ENCODE measurements around the gene HPS6.

The HPS6 gene

DNA sequence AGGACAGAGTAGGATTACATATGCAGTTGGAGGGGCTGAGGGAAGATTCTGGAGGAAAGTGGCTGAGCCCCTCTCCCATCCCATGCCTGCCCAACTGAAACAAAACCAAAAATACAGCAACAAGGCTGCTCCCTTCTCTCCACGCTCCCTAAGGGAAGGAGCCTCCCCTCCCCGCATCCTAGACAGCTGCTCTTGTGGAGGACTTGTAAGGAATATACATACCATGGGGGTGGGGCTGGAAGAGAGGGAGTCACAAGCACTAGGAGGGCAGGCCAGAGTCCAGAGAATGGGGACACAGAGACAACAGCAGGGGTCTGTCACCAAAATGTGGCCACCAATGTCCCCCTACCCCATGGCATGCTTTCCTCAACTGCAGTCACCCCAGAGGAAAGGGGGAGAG, 41.8 kb downstream of the HPS6 start:
- Histone ChIP-seq H3K27me3 (no peaks in the 10 kb centered on the region), H3K4me1 (no peaks in the 10 kb centered on the region), H3K36me3 (peaks cover 57% of the 10 kb centered on the region), H3K9me3 (no peaks in the 10 kb centered on the region), H3K4me3 (ENCODE audit: low read depth, low read length) (no peak overlapping the region)
- no peak for DNase-seq
- TF ChIP-seq, protein P1, sequence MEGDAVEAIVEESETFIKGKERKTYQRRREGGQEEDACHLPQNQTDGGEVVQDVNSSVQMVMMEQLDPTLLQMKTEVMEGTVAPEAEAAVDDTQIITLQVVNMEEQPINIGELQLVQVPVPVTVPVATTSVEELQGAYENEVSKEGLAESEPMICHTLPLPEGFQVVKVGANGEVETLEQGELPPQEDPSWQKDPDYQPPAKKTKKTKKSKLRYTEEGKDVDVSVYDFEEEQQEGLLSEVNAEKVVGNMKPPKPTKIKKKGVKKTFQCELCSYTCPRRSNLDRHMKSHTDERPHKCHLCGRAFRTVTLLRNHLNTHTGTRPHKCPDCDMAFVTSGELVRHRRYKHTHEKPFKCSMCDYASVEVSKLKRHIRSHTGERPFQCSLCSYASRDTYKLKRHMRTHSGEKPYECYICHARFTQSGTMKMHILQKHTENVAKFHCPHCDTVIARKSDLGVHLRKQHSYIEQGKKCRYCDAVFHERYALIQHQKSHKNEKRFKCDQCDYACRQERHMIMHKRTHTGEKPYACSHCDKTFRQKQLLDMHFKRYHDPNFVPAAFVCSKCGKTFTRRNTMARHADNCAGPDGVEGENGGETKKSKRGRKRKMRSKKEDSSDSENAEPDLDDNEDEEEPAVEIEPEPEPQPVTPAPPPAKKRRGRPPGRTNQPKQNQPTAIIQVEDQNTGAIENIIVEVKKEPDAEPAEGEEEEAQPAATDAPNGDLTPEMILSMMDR (IDR thresholded peaks at IDR 0.05; ENCODE audit: low read depth, low read length) = no peak

DNA sequence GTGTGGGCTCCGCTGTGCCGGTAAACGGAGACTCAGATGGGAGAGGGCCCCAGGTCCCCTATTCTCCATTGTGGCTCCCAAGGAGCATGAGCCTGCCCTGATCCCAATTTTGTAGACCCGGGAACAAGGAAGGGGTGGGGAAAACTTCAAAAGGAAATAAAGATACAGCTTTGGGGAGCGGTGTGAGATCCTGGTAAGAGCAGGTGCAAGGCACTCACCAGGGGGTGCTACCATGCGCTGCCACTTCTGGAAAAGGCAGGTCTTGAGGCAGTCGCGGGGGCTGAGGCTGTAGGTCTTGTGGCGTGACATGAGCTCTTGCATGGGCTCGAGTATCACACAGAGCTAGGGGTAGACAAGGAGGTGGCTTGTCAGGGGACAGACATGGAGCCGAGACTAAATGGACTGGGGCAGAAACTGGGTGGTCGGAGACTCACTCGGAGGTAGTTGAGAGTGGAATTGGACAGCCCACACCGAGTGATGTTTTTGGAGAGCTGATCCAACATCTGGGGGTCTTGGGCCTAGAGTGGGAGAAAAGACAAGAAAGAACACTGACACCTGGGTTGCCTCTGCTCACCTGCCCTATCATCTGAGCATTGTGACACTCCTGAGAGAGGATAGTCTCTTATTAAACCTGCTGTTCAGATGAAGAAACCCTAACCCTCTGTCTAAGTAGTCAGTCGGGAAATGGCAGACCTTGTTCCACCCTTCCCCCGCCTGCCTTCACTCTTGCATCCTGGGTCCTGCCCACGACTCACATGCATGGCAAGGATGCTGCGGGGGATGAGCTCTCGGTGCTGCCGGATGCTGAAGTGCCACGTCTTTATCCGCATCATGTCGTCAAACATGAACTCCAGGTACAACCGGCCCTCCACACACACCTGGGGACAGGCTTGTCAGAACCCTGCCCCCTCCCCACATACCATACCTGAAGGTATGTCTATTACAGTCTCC, 44.3 kb downstream of the HPS6 start:
- DNase-seq = no peak
- H3K9me3 ChIP-seq = no peaks in the 10 kb centered on the region
- H3K4me3 ChIP-seq (ENCODE audit: low read depth, low read length) = no peak overlapping the region
- TF ChIP-seq, protein P1 (IDR thresholded peaks at IDR 0.05; ENCODE audit: low read depth, low read length) = no peak
- H3K36me3 ChIP-seq = peaks cover 51% of the 10 kb centered on the region
- peaks cover 7% of the 10 kb centered on the region for H3K4me1 ChIP-seq
- H3K27me3 ChIP-seq = no peaks in the 10 kb centered on the region

DNA sequence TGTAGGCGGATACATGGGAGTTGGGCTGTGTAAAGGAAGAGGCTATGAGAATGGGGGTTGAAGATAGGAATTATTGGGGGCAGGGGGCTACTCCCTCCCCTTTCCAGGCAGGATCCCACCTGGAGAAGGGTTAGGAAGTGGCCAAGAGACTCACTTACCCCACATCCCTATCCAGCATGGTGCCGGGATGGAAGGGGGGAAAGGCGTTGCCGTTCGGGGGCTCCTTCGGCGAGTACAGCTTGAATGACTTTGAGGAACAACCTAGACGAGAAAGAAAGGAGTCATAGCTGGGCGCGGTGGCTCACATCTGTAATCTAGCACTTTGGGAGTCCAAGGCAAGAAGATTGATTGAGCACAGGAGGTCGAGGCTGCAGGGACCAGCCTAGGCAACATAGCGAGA, 46.1 kb downstream of the HPS6 start:
- no peak for DNase-seq
- no peak overlapping the region for H3K4me3 ChIP-seq (ENCODE audit: low read depth, low read length)
- TF ChIP-seq, protein P1 (IDR thresholded peaks at IDR 0.05; ENCODE audit: low read depth, low read length) = no peak
- peaks cover 16% of the 10 kb centered on the region for H3K4me1 ChIP-seq
- peaks cover 51% of the 10 kb centered on the region for H3K36me3 ChIP-seq
- H3K9me3 ChIP-seq = no peaks in the 10 kb centered on the region
- no peaks in the 10 kb centered on the region for H3K27me3 ChIP-seq

DNA sequence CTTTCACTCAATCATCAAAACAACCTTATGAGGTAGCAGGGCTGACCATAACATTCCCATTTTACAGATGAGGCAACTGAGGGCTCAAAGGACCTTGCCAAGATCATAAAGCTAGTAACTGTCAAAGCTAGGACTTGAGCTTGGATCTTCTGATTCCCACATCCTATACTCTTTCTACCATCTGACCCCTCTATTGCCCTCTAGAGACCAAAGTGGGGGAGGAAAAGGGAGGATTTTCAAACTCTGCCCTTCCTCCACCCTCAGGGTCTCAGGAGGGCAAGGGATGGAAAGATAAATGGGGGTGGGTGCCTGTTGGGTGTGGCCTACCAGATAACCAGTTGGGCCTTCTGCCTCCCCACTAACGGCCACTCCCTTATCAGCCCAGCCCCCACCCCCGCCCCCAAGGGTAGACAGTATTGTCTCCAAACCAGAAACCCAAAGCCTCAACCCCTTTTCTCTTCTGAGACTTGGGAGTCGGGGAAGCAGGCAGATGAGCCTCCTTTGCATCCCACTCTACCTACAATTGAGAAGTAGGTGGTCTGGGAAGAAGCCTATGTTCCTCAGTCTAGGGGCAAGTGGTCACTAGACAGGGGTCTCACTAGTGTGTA, 47.2 kb downstream of the HPS6 start:
- DNase-seq = no peak
- no peaks in the 10 kb centered on the region for H3K9me3 ChIP-seq
- H3K27me3 ChIP-seq = no peaks in the 10 kb centered on the region
- TF ChIP-seq, protein P1 (IDR thresholded peaks at IDR 0.05; ENCODE audit: low read depth, low read length) = peak; percentile 37
- H3K36me3 ChIP-seq = peaks cover 44% of the 10 kb centered on the region
- H3K4me1 ChIP-seq = peaks cover 23% of the 10 kb centered on the region
- no peak overlapping the region for H3K4me3 ChIP-seq (ENCODE audit: low read depth, low read length)

DNA sequence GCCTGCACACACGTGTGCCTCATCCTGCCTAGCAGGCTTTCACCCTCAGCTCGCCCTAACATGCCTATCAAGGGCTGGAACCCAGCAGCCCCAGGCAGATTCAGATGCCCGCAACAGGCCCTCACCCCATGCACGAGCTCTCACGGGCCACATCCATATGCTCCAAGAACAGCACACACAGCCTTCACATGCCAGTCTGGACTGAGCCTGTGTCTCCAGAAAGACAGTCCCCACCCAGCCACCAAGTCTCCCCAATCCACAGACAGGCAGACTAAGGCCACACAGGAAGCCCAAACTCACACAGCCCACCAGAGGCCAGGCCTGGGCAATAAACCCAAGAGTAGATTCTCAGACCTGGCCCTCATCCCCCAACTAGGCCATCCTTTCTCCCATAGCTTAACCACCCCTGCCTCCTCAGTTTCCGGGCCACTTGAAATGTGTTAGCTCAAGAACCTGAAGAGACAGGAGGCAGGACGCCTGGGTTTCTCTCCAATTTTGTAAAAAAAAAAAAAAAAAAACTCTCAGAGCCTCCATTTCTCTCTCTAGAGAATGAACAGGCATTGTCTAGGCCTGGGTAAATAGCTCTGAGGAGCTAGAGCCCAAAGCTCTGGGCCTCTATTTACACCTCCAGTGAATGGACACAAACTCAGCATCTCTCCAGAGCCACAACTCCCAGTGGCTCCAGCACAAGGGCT, 48.3 kb downstream of the HPS6 start:
- DNase-seq = no peak
- Histone ChIP-seq H3K4me1 (peaks cover 23% of the 10 kb centered on the region), H3K27me3 (no peaks in the 10 kb centered on the region), H3K9me3 (no peaks in the 10 kb centered on the region), H3K36me3 (peaks cover 35% of the 10 kb centered on the region), H3K4me3 (ENCODE audit: low read depth, low read length) (peak overlapping the region; percentile 74)
- TF ChIP-seq, protein P1 (IDR thresholded peaks at IDR 0.05; ENCODE audit: low read depth, low read length) = no peak

All from BE2C (cell line).